Body of pancreas (tissue), 4 donors: ENCODE results near the gene TRIM44. TPM values are rescaled to one million over a fixed set of nuclear protein-coding genes. Genes with fewer than 3 reads are reported as not detected.
"Not testable (repeated sequence)": the region's sequence is repeated elsewhere in the genome, so short reads cannot be mapped to it uniquely, and the experiment has no call there.

Experiments
- ATAC-seq: fragments of 150-250 bp; one replicate; pipeline ENCODE4 v1.9.1; 2016
- DNase-seq, 4 donors: peaks; one replicate each; pipeline ENCODE4 v3.0.0-alpha.2; 2019
- H3K27ac ChIP-seq, 4 donors: fragments of 200-600 bp; sonication (generic); 1 replicate in 3 of 4; 2 replicates in 1 of 4; pipeline versions ENCODE4 v1.5.1 to v1.6.1; 2016 to 2019; ENCODE audit warnings: mild to moderate bottlenecking in 1 of 4, mixed read lengths in 1 of 4, moderate library complexity in 1 of 4
- H3K27me3 ChIP-seq, 2 donors: fragments of 200-600 bp; sonication (generic); one replicate each; pipeline ENCODE4 v1.6.0; 2016; ENCODE audit warnings: mild to moderate bottlenecking in 1 of 2
- H3K36me3 ChIP-seq, 2 donors: fragments of 200-600 bp; sonication (generic); replicated peaks in 1 of 2; 2 replicates each; pipeline ENCODE4 v1.5.1; 2016; ENCODE audit warnings: low read depth in 2 of 2; ENCODE audit not compliant: insufficient read depth in 1 of 2
- H3K4me1 ChIP-seq: fragments of 200-600 bp; sonication (generic); one replicate; pipeline ENCODE4 v1.6.0; 2016
- H3K4me3 ChIP-seq, 2 donors: fragments of 200-600 bp; sonication (generic); 1 replicate in 1 of 2; 2 replicates in 1 of 2; pipeline ENCODE4 v1.5.1; 2016 to 2019
- H3K9me3 ChIP-seq, 3 donors: fragments of 200-600 bp; sonication (generic); 1 replicate in 2 of 3; 2 replicates in 1 of 3; pipeline ENCODE4 v1.5.1; 2016
- CTCF ChIP-seq, 7 experiments: fragments of 450-650 bp in 4 of 7; fragments of 200-600 bp in 3 of 7; sonication (generic) in 3 of 7; IDR thresholded peaks; one replicate each; pipeline ENCODE4 v1.5.1; 2016 to 2019; ENCODE audit warnings: antibody characterized with exemption in 7 of 7
- POLR2A ChIP-seq, 3 donors: fragments of 450-650 bp; IDR thresholded peaks; one replicate each; pipeline ENCODE4 v1.6.1; 2016; ENCODE audit warnings: antibody characterized with exemption in 3 of 3, mild to moderate bottlenecking in 2 of 3
- WGBS, 2 donors: methylation state at CpG; one replicate each; pipeline ENCODE4 v1.1.5; 2017; 5-methylcytosine and 5-hydroxymethylcytosine counted together
- intact Hi-C: fragments of 100-400 bp; cut with DNase I; formaldehyde crosslinking; loops from one replicate; pipeline ENCODE4 v1.15.1; 2023
- total RNA-seq, 2 donors: library from RNA; depleted of rRNA; stranded (reverse); fragments of >200 nt; gene quantifications; one replicate each; pipeline ENCODE4 v1.1.0, GENCODE V29; 2016

Gene TRIM44
- total RNA-seq, 2 donors from 2014 or later = 17.4 to 81.7 TPM

- intact Hi-C loops = no loop called here
- Histone ChIP-seq H3K9me3 (no peaks in the 10 kb centered on the region), H3K27me3 (no peaks in the 10 kb centered on the region), H3K4me1 (peaks cover 21% of the 10 kb centered on the region), H3K4me3 (no peak overlapping the region), H3K36me3 (no peaks in the 10 kb centered on the region), H3K27ac (no peak overlapping the region)
- TF ChIP-seq CTCF (IDR thresholded peaks at IDR 0.05) (peak in 6 of 7 experiments; percentile 20 to 62 (median 50)), POLR2A (IDR thresholded peaks at IDR 0.05) (no peak)
- ATAC-seq (no peak), DNase-seq (no peak)
- WGBS, 2 donors = 82 to 98% methylated on average over 3 of the region's 3 CpGs
Observed at GRCh38 chr11:35711173-35711910, 48.8 kb downstream of the TRIM44 start.

- H3K9me3 ChIP-seq = no peaks in the 10 kb centered on the region
- H3K27ac ChIP-seq = no peak overlapping the region
- no peaks in the 10 kb centered on the region for H3K27me3 ChIP-seq
- DNase-seq (peak in 1 of 4 donors; percentile 10), ATAC-seq (no peak)
- H3K4me3 ChIP-seq = no peak overlapping the region
- H3K36me3 ChIP-seq = no peaks in the 10 kb centered on the region
- no peak for TF ChIP-seq CTCF (IDR thresholded peaks at IDR 0.05)
- TF ChIP-seq POLR2A (IDR thresholded peaks at IDR 0.05) = no peak
- peaks cover 21% of the 10 kb centered on the region for H3K4me1 ChIP-seq
- intact Hi-C loops = no loop called here
Observed at GRCh38 chr11:35711924-35712323, 49.3 kb downstream of the TRIM44 start.

GRCh38 chr11:35712533-35712932 is 50.0 kb downstream of the TRIM44 start:
- H3K27ac ChIP-seq = no peak overlapping the region
- no peak for DNase-seq
- no peaks in the 10 kb centered on the region for H3K36me3 ChIP-seq

GRCh38 chr11:35714882-35715627 is 52.5 kb downstream of the TRIM44 start:
- Histone ChIP-seq H3K9me3 (no peaks in the 10 kb centered on the region), H3K36me3 (no peaks in the 10 kb centered on the region), H3K4me1 (peaks cover 21% of the 10 kb centered on the region), H3K4me3 (no peak overlapping the region), H3K27me3 (no peaks in the 10 kb centered on the region), H3K27ac (no peak overlapping the region)
- whole genome bisulfite sequencing, 2 donors = 90 to 94% methylated on average over 3 of the region's 3 CpGs
- intact Hi-C loops = no loop called here
- no peak for ATAC-seq
- TF ChIP-seq POLR2A (IDR thresholded peaks at IDR 0.05) = no peak
- no peak for TF ChIP-seq CTCF (IDR thresholded peaks at IDR 0.05)
- no peak for DNase-seq

More at GRCh38 chr11:35712533-35712932, 50.0 kb downstream of the TRIM44 start:
- no peaks in the 10 kb centered on the region for H3K27me3 ChIP-seq
- H3K9me3 ChIP-seq = no peaks in the 10 kb centered on the region
- intact Hi-C loops = no loop called here
- peaks cover 21% of the 10 kb centered on the region for H3K4me1 ChIP-seq
- TF ChIP-seq POLR2A (IDR thresholded peaks at IDR 0.05) (no peak), CTCF (IDR thresholded peaks at IDR 0.05) (no peak)
- ATAC-seq = no peak
- no peak overlapping the region for H3K4me3 ChIP-seq
- WGBS, 2 donors = 63 to 70% methylated on average over 3 of the region's 3 CpGs

- ATAC-seq, H3K9me3 ChIP-seq, intact Hi-C loops, H3K27ac ChIP-seq, H3K4me3 ChIP-seq, DNase-seq, H3K36me3 ChIP-seq, H3K27me3 ChIP-seq: not testable (repeated sequence)
- peaks cover 20% of the 10 kb centered on the region for H3K4me1 ChIP-seq
- 61 to 73% methylated on average over 2 of the region's 2 CpGs for whole genome bisulfite sequencing, 2 donors
Observed at GRCh38 chr11:35715677-35716076, 53.1 kb downstream of the TRIM44 start.
